BLaER1 treated with 17β-estradiol and CSF1 and Interleukin-3, amounts not matched to agents 10 nM and 100 nM (cell line): ENCODE measurements around the gene SMOC2.
"Not testable (repeated sequence)": the region's sequence is repeated elsewhere in the genome, so short reads cannot be mapped to it uniquely, and the experiment has no call there.

Experiments used
- H3K27ac ChIP-seq, 11 experiments: shearing (Covaris generic); formaldehyde crosslinking; 2 replicates each; pipeline ENCODE4 v1.8.1; 2022
- H3K27me3 ChIP-seq, 11 experiments: shearing (Covaris generic); formaldehyde crosslinking; 2 replicates each; pipeline ENCODE4 v1.8.1; 2022
- H3K36me3 ChIP-seq, 11 experiments: shearing (Covaris generic); formaldehyde crosslinking; 2 replicates each; pipeline ENCODE4 v1.8.1; 2022
- H3K4me1 ChIP-seq, 10 experiments: shearing (Covaris generic); formaldehyde crosslinking; 2 replicates each; pipeline ENCODE4 v1.8.1; 2022
- H3K4me2 ChIP-seq, 11 experiments: shearing (Covaris generic); formaldehyde crosslinking; 2 replicates each; pipeline ENCODE4 v1.8.1; 2022
- H3K4me3 ChIP-seq, 10 experiments: shearing (Covaris generic); formaldehyde crosslinking; 2 replicates each; pipeline ENCODE4 v1.8.1; 2022
- H3K9ac ChIP-seq, 11 experiments: shearing (Covaris generic); formaldehyde crosslinking; 2 replicates each; pipeline ENCODE4 v1.8.1; 2022
- H3K9me3 ChIP-seq, 11 experiments: shearing (Covaris generic); formaldehyde crosslinking; replicated peaks in 1 of 11; 2 replicates each; pipeline ENCODE4 v1.8.1; 2022
- H4K20me1 ChIP-seq, 11 experiments: shearing (Covaris generic); formaldehyde crosslinking; 2 replicates each; pipeline ENCODE4 v1.8.1; 2022
- Cebpa-rat ChIP-seq, 11 experiments: shearing (Covaris generic); IDR thresholded peaks; 2 replicates each; pipeline ENCODE4 v1.8.1; 2022

The SMOC2 gene

GRCh38 chr6:168681748-168682147, 240.8 kb downstream of the SMOC2 start:
- no peak overlapping the region for H3K27ac ChIP-seq
- H4K20me1 ChIP-seq, result no peaks in the 10 kb centered on the region
- no peak overlapping the region for H3K4me2 ChIP-seq
- no peaks in the 10 kb centered on the region for H3K27me3 ChIP-seq
- no peak for TF ChIP-seq Cebpa-rat (IDR thresholded peaks at IDR 0.05)
- no peaks in the 10 kb centered on the region for H3K9me3 ChIP-seq
- H3K4me3 ChIP-seq, result no peak overlapping the region
- no peaks in the 10 kb centered on the region for H3K36me3 ChIP-seq
- H3K4me1 ChIP-seq, result no peaks in the 10 kb centered on the region
- H3K9ac ChIP-seq, result no peak overlapping the region

- H3K4me3 ChIP-seq, result no peak overlapping the region
- TF ChIP-seq Cebpa-rat (IDR thresholded peaks at IDR 0.05), result no peak
- no peaks in the 10 kb centered on the region for H3K27me3 ChIP-seq
- no peak overlapping the region for H3K4me2 ChIP-seq
- H3K36me3 ChIP-seq, result no peaks in the 10 kb centered on the region
- H3K9ac ChIP-seq, result no peak overlapping the region
- H4K20me1 ChIP-seq, result no peaks in the 10 kb centered on the region
- 0 out of 20 replicates have a peak, but pooled peaks cover 0 to 3% (median 0%) of the 10 kb centered on the region in 10 experiments for H3K4me1 ChIP-seq
- H3K27ac ChIP-seq, result no peak overlapping the region
- H3K9me3 ChIP-seq, result no peaks in the 10 kb centered on the region
These were observed 242.6 kb downstream of the SMOC2 start for GRCh38 chr6:168683621-168684020.

GRCh38 chr6:168684471-168684870, 243.5 kb downstream of the SMOC2 start:
- no peaks in the 10 kb centered on the region for H3K9me3 ChIP-seq
- no peaks in the 10 kb centered on the region for H3K36me3 ChIP-seq
- no peaks in the 10 kb centered on the region for H4K20me1 ChIP-seq
- no peak overlapping the region for H3K9ac ChIP-seq
- no peaks in the 10 kb centered on the region for H3K27me3 ChIP-seq
- H3K27ac ChIP-seq, result no peak overlapping the region
- no peak overlapping the region for H3K4me2 ChIP-seq
- H3K4me3 ChIP-seq, result no peak overlapping the region
- no peak for TF ChIP-seq Cebpa-rat (IDR thresholded peaks at IDR 0.05)
- 0 out of 20 replicates have a peak, but pooled peaks cover 0 to 3% (median 0%) of the 10 kb centered on the region in 10 experiments for H3K4me1 ChIP-seq

- H3K4me3 ChIP-seq, result no peak overlapping the region
- no peaks in the 10 kb centered on the region for H3K36me3 ChIP-seq
- no peaks in the 10 kb centered on the region for H4K20me1 ChIP-seq
- H3K4me1 ChIP-seq, result 0 out of 20 replicates have a peak, but pooled peaks cover 0 to 3% (median 0%) of the 10 kb centered on the region in 10 experiments
- no peak for TF ChIP-seq Cebpa-rat (IDR thresholded peaks at IDR 0.05)
- no peak overlapping the region for H3K4me2 ChIP-seq
- H3K9ac ChIP-seq, result no peak overlapping the region
- H3K27ac ChIP-seq, result no peak overlapping the region
- H3K9me3 ChIP-seq, result no peaks in the 10 kb centered on the region
- H3K27me3 ChIP-seq, result no peaks in the 10 kb centered on the region
These were observed 243.9 kb downstream of the SMOC2 start for GRCh38 chr6:168684906-168685305.

GRCh38 chr6:168686029-168686738, 245.2 kb downstream of the SMOC2 start:
- Histone ChIP-seq H3K27me3 (no peaks in the 10 kb centered on the region), H3K9me3 (no peaks in the 10 kb centered on the region), H3K4me2 (no peak overlapping the region), H4K20me1 (no peaks in the 10 kb centered on the region), H3K27ac (no peak overlapping the region), H3K4me3 (no peak overlapping the region), H3K9ac (no peak overlapping the region), H3K36me3 (no peaks in the 10 kb centered on the region), H3K4me1 (0 out of 20 replicates have a peak, but pooled peaks cover 0 to 3% (median 0%) of the 10 kb centered on the region in 10 experiments)
- TF ChIP-seq Cebpa-rat (IDR thresholded peaks at IDR 0.05), result no peak

GRCh38 chr6:168686831-168687730, 246.1 kb downstream of the SMOC2 start:
- Histone ChIP-seq H3K27me3 (no peaks in the 10 kb centered on the region), H3K27ac (no peak overlapping the region), H4K20me1 (no peaks in the 10 kb centered on the region)

GRCh38 chr6:168690271-168690670, 249.3 kb downstream of the SMOC2 start:
- no peak overlapping the region for H3K9ac ChIP-seq
- no peaks in the 10 kb centered on the region for H3K27me3 ChIP-seq
- no peak overlapping the region for H3K27ac ChIP-seq
- H3K4me1 ChIP-seq, result 0 out of 20 replicates have a peak, but pooled peaks cover 0 to 3% (median 0%) of the 10 kb centered on the region in 10 experiments
- H3K4me2 ChIP-seq, result no peak overlapping the region
- H3K4me3 ChIP-seq, result no peak overlapping the region
- no peak for TF ChIP-seq Cebpa-rat (IDR thresholded peaks at IDR 0.05)
- H4K20me1 ChIP-seq, result no peaks in the 10 kb centered on the region
- H3K36me3 ChIP-seq, result no peaks in the 10 kb centered on the region
- H3K9me3 ChIP-seq, result no peaks in the 10 kb centered on the region

More at GRCh38 chr6:168686831-168687730, 246.1 kb downstream of the SMOC2 start:
- 0 out of 20 replicates have a peak, but pooled peaks cover 0 to 3% (median 0%) of the 10 kb centered on the region in 10 experiments for H3K4me1 ChIP-seq
- no peaks in the 10 kb centered on the region for H3K9me3 ChIP-seq
- H3K9ac ChIP-seq, result no peak overlapping the region
- no peak for TF ChIP-seq Cebpa-rat (IDR thresholded peaks at IDR 0.05)
- H3K4me2 ChIP-seq, result no peak overlapping the region
- H3K4me3 ChIP-seq, result no peak overlapping the region
- no peaks in the 10 kb centered on the region for H3K36me3 ChIP-seq

GRCh38 chr6:168691774-168692173, 250.8 kb downstream of the SMOC2 start:
- H3K4me2 ChIP-seq, result no peak overlapping the region
- no peak for TF ChIP-seq Cebpa-rat (IDR thresholded peaks at IDR 0.05)
- H3K4me3 ChIP-seq, result no peak overlapping the region
- no peaks in the 10 kb centered on the region for H3K27me3 ChIP-seq
- H3K4me1 ChIP-seq, result 0 out of 20 replicates have a peak, but pooled peaks cover 0 to 3% (median 0%) of the 10 kb centered on the region in 10 experiments
- no peaks in the 10 kb centered on the region for H3K36me3 ChIP-seq
- H3K27ac ChIP-seq, result no peak overlapping the region
- no peaks in the 10 kb centered on the region for H4K20me1 ChIP-seq
- H3K9me3 ChIP-seq, result no peaks in the 10 kb centered on the region
- no peak overlapping the region for H3K9ac ChIP-seq

- no peak for TF ChIP-seq Cebpa-rat (IDR thresholded peaks at IDR 0.05)
- Histone ChIP-seq H3K4me3 (no peak overlapping the region), H3K27ac (no peak overlapping the region), H4K20me1 (no peaks in the 10 kb centered on the region), H3K9ac (no peak overlapping the region), H3K4me1 (0 out of 20 replicates have a peak, but pooled peaks cover 0 to under 1% (median 0%) of the 10 kb centered on the region in 10 experiments), H3K9me3 (peaks cover 0 to 4% (median 0%) of the 10 kb centered on the region in 11 experiments; a peak in 2 of 22 replicates), H3K27me3 (no peaks in the 10 kb centered on the region), H3K4me2 (no peak overlapping the region), H3K36me3 (no peaks in the 10 kb centered on the region)
These were observed 251.4 kb downstream of the SMOC2 start for GRCh38 chr6:168692193-168692914.

GRCh38 chr6:168692915-168693257, 251.9 kb downstream of the SMOC2 start:
- not testable (repeated sequence) for H3K27me3 ChIP-seq, H3K4me1 ChIP-seq, H3K4me3 ChIP-seq, H3K9me3 ChIP-seq, H3K36me3 ChIP-seq, H4K20me1 ChIP-seq, H3K9ac ChIP-seq, H3K4me2 ChIP-seq, H3K27ac ChIP-seq

- H3K4me2 ChIP-seq, H3K4me3 ChIP-seq, H4K20me1 ChIP-seq, H3K27ac ChIP-seq, H3K9me3 ChIP-seq, H3K27me3 ChIP-seq, H3K4me1 ChIP-seq, H3K9ac ChIP-seq, H3K36me3 ChIP-seq: not testable (repeated sequence)
These were observed 253.8 kb downstream of the SMOC2 start for GRCh38 chr6:168694797-168695196.
